Spinal cord (tissue), 10 donors: Measurements from ENCODE around the gene ENDOG. TPM values are rescaled to one million over a fixed set of nuclear protein-coding genes. Genes with fewer than 3 reads are reported as not detected.
"Not testable (repeated sequence)": the region's sequence is repeated elsewhere in the genome, so short reads cannot be mapped to it uniquely, and the experiment has no call there.

ENCODE experiments used
- DNase-seq, 6 donors: peaks; one replicate each; pipeline versions ENCODE4 v3.0.0 to v3.0.0-alpha.2; 2013 to 2015; ENCODE audit warnings: low spot score in 6 of 6, low read depth in 4 of 6
- H3K27ac ChIP-seq: one replicate; pipeline ENCODE4 v1.5.1; 2013; ENCODE audit warnings: low read depth, low read length, control low read depth
- H3K27me3 ChIP-seq: one replicate; pipeline ENCODE4 v1.6.1; 2013; ENCODE audit warnings: low read length; ENCODE audit not compliant: control insufficient read depth, insufficient read depth
- H3K36me3 ChIP-seq: one replicate; pipeline ENCODE4 v1.6.1; 2013; ENCODE audit warnings: low read length; ENCODE audit not compliant: control insufficient read depth, insufficient read depth
- H3K4me1 ChIP-seq: one replicate; pipeline ENCODE4 v1.6.1; 2013; ENCODE audit warnings: low read length; ENCODE audit not compliant: control insufficient read depth, insufficient read depth
- H3K4me3 ChIP-seq: one replicate; pipeline ENCODE4 v1.5.1; 2013; ENCODE audit warnings: low read depth, low read length, control low read depth
- H3K9me3 ChIP-seq: one replicate; pipeline ENCODE4 v1.6.1; 2013; ENCODE audit warnings: low read length; ENCODE audit not compliant: control insufficient read depth, insufficient read depth
- WGBS: methylation state at CpG from one replicate; pipeline ENCODE4 v1.1.5; 2013; ENCODE audit warnings: missing lambda C conversion rate; ENCODE audit not compliant: insufficient coverage; 5-methylcytosine and 5-hydroxymethylcytosine counted together
- long read RNA-seq, 4 donors: transcript quantifications; one replicate each; lab custom pipeline, GENCODE V29; 2026
- polyA plus RNA-seq, 2 donors: library from polyadenylated mRNA; unstranded; fragments of 120-200 nt; gene quantifications; one replicate each; pipeline ENCODE4 v1.2.1, GENCODE V29; 2013; ENCODE audit not compliant: insufficient read length in 2 of 2
- total RNA-seq, 2 donors: library from RNA; depleted of rRNA in 1 of 2; stranded (reverse); fragments of 120-200 nt in 1 of 2; fragments of >200 nt in 1 of 2; gene quantifications; one replicate each; pipeline versions ENCODE4 v1.2.3 to v1.2.4, GENCODE V29; 2013 to 2014
- donor health status: healthy.

The ENDOG gene
- total RNA-seq = 10 to 100 TPM; 14.2 to 28.2 TPM
- polyA plus RNA-seq = 10 to 100 TPM; 35.5 to 36.9 TPM
- long read RNA-seq, donor 1, transcript ENDOG-201 (3 exons, 1,172 nt) = major isoform, 43 of 58 reads
- long read RNA-seq, donor 1, partial matches to known transcripts = 5 of 58 reads
- long read RNA-seq, donor 1, other reads (novel, unspliced or antisense) = 10 of 58 reads
- long read RNA-seq, donor 2, transcript ENDOG-201 (3 exons, 1,172 nt) = major isoform, 15 of 26 reads
- long read RNA-seq, donor 2, partial matches to known transcripts = 11 of 26 reads
- long read RNA-seq, donor 2, other reads (novel, unspliced or antisense) = 0 of 26 reads
- long read RNA-seq, donor 3, transcript ENDOG-201 (3 exons, 1,172 nt) = major isoform, 16 of 16 reads
- long read RNA-seq, donor 3, partial matches to known transcripts = 0 of 16 reads
- long read RNA-seq, donor 3, other reads (novel, unspliced or antisense) = 0 of 16 reads
- long read RNA-seq, donor 4, transcript ENDOG-201 (3 exons, 1,172 nt) = major isoform, 17 of 17 reads
- long read RNA-seq, donor 4, partial matches to known transcripts = 0 of 17 reads
- long read RNA-seq, donor 4, other reads (novel, unspliced or antisense) = 0 of 17 reads

- Histone ChIP-seq H3K36me3 (peaks cover 35% of the 10 kb centered on the region), H3K4me3 (peak within 1 kb of the TSS; percentile 65), H3K27ac (peak within 1 kb of the TSS; percentile 65), H3K9me3 (no peaks in the 10 kb centered on the region), H3K4me1 (peaks cover 26% of the 10 kb centered on the region), H3K27me3 (no peaks in the 10 kb centered on the region)
- peak; percentile 90 to 99 (median 96) for DNase-seq
- WGBS = under 1% methylated on average over 69 of the region's 70 CpGs
Measured at GRCh38 chr9:128818099-128818838, at the start of gene ENDOG. TSS of gene ENDOG (plus strand) at chr9:128818500. CDS start at chr9:128818685, 185 bp downstream.

DNA sequence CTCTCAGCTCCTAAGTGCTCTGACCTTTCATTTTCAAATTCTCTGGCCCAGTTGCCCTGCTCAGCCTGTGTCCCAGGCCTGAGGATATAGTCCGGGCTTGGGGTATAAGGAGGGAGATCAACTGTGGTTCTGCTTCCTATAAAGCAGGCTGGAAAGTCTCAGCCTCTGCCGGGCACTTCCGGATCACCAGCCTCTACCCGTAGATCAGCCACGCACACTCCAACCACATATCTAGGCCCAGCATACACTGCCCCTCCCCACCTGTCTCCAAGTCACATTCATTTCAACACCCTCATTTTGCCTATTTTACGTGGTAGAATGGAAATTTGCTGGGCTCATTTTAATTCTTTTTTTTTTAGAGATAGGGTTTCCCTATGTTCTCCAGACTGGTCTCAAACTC, 49.7 kb upstream of the ENDOG start:
- H3K4me1 ChIP-seq = peaks cover 28% of the 10 kb centered on the region
- H3K36me3 ChIP-seq = peaks cover 31% of the 10 kb centered on the region
- no peaks in the 10 kb centered on the region for H3K27me3 ChIP-seq
- H3K27ac ChIP-seq = no peak overlapping the region
- no peaks in the 10 kb centered on the region for H3K9me3 ChIP-seq
- 90% methylated on average over 4 of the region's 6 CpGs for WGBS
- DNase-seq = no peak
- no peak overlapping the region for H3K4me3 ChIP-seq

- no peaks in the 10 kb centered on the region for H3K27me3 ChIP-seq
- no peak for DNase-seq
- H3K4me3 ChIP-seq = peak overlapping the region; percentile 92
- H3K4me1 ChIP-seq = peaks cover 28% of the 10 kb centered on the region
- peaks cover 16% of the 10 kb centered on the region for H3K36me3 ChIP-seq
- no peak overlapping the region for H3K27ac ChIP-seq
- no peaks in the 10 kb centered on the region for H3K9me3 ChIP-seq
- 83% methylated on average over 8 of the region's 11 CpGs for WGBS
Measured at GRCh38 chr9:128770286-128771030, 47.8 kb upstream of the ENDOG start.

DNA sequence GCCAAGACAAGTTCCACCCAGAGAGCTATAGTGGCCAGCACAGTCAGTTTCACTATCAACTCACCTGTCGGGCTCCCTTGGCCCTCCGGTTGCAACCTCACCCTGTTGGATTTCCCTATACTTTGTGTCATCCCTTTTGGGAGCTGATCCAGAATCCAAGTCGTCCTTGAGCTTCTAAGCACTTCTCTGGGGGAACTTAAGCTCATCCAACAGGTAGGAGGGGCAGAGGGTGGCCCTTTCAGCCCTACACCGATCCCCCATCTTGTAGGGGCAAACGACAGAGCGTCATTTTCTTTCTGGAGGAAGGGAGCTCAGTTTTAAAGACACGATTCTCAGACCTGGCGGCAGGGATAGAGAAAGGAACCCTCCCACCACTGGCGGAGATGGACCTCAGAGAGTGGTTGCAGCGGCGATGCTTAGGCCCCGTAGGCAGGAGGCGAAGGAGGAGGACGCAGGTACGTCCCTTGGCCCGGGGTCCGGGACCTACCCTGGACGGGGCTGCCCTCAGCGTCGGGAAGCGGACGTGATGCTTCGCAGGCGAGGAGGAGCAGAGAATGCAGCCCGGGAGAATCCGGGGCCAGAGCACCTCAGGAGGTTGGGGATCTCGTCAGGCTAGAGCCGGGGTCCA, 47.1 kb upstream of the ENDOG start:
- Histone ChIP-seq H3K4me3 (peak overlapping the region; percentile 92), H3K27ac (peak overlapping the region; percentile 90), H3K4me1 (peaks cover 28% of the 10 kb centered on the region), H3K36me3 (peaks cover 16% of the 10 kb centered on the region), H3K9me3 (peaks cover 2% of the 10 kb centered on the region), H3K27me3 (no peaks in the 10 kb centered on the region)
- DNase-seq = no peak
- under 1% methylated on average over 21 of the region's 28 CpGs for WGBS

DNA sequence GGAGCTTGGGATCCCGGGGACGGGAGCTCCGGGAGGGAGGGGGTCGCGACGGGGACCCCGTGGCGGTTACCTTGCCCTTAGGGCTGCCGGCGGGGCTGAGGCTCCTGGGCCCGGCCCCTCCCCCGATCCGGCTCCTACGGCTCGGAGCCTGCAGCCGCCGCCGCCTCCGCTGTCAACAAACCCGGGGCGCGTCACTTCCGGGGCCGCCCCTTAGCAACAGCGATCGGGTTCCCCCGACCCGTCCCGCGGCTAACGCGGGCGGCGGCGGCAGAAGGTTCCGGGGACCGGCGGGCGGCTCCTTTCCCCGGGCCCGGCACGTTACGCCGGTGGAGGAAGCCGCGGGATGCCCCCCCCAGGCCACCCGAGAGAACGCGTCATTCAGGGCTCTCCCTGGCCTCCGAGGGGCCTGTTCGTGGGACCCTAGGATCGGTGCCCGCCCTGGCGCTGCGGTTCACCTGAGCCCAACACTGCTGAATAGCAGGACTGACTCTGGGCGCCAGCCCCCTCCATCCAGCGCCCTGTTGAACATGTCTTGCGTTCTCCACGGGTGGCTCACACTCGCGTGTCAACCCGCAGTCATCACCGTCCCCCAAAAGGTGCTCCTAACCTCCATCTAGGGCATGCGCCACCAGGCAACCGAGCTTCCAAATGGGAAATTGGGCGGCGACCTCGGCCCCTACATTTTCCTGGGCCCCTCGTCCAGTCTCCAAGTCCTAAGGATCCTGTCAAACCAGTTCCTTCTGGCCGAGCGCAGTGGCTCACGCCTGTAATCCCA, 46.4 kb upstream of the ENDOG start, which contains the start of gene ZER1:
TSS of gene ZER1 (minus strand) at position 183 of the 775 bp plus-strand sequence. CDS start 16,362 bp downstream, outside the sequence.
- under 1% methylated on average over 72 of the region's 72 CpGs for WGBS
- Histone ChIP-seq H3K36me3 (peaks cover 16% of the 10 kb centered on the region), H3K27me3 (no peaks in the 10 kb centered on the region), H3K4me3 (peak within 1 kb of the TSS; percentile 92), H3K4me1 (peaks cover 28% of the 10 kb centered on the region), H3K9me3 (peaks cover 2% of the 10 kb centered on the region), H3K27ac (peak within 1 kb of the TSS; percentile 90)
- peak; percentile 72 to 97 (median 84) for DNase-seq

GRCh38 chr9:128773049-128773448, 45.3 kb upstream of the ENDOG start:
- 93% methylated on average over 2 of the region's 5 CpGs for WGBS
- Histone ChIP-seq H3K36me3 (peaks cover 9% of the 10 kb centered on the region), H3K4me1 (peaks cover 28% of the 10 kb centered on the region), H3K27ac (no peak overlapping the region), H3K27me3 (no peaks in the 10 kb centered on the region), H3K4me3 (no peak overlapping the region), H3K9me3 (peaks cover 2% of the 10 kb centered on the region)
- DNase-seq = no peak

DNA sequence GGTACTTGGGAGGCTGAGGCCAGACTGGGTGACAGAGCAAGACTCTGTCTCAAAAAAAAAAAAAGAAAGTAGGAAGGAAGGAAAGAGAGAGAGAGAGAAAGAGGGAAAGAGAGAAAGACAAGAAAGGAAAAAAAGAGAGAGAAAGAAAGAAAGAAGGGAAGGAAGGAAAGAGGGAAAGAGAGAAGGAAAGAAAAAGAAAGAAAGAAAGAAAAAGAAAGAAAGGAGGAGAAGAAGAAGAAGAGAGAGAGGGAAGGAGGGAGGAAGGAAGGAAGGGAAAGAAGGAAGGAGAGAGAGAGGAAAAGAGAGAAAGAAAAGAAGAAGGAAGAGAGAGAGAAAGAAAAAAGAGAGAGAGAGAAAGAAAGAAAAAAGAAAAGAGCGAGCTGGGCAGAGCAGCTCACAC, 43.5 kb upstream of the ENDOG start:
- WGBS = no CpG with 5 or more reads among the region's 1 CpG
- H3K36me3 ChIP-seq = peaks cover 2% of the 10 kb centered on the region
- H3K27me3 ChIP-seq = no peaks in the 10 kb centered on the region
- DNase-seq = no peak
- peaks cover 21% of the 10 kb centered on the region for H3K4me1 ChIP-seq
- H3K4me3 ChIP-seq = no peak overlapping the region
- no peak overlapping the region for H3K27ac ChIP-seq
- peaks cover 2% of the 10 kb centered on the region for H3K9me3 ChIP-seq

DNA sequence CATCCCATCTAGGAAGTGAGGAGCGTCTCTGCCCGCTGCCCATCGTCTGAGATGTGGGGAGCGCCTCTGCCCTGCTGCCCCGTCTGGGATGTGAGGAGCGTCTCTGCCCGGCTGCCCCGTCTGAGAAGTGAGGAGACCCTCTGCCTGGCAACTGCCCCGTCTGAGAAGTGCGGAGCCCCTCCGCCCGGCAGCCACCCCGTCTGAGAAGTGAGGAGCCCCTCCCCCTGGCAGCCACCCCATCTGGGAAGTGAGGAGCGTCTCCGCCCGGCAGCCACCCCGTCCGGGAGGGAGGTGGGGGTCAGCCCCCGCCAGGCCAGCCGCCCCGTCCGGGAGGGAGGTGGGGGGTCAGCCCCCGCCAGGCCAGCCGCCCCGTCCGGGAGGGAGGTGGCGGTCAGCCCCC, 38.2 kb upstream of the ENDOG start:
- 95% methylated on average over 10 of the region's 27 CpGs for WGBS

More for the DNA sequence above, 38.2 kb upstream of the ENDOG start:
- H3K4me1 ChIP-seq, DNase-seq, H3K27me3 ChIP-seq, H3K9me3 ChIP-seq, H3K36me3 ChIP-seq, H3K27ac ChIP-seq, H3K4me3 ChIP-seq: not testable (repeated sequence)
